Fibroblast of pulmonary artery (primary cell): ENCODE measurements around the gene NPRL2.
A peak's percentile ranks its signal among the peaks of the same experiment; 100 is the strongest.

Experiments used
- DNase-seq: peaks from one replicate; pipeline ENCODE4 v3.0.0-alpha.2; 2010; ENCODE audit warnings: low read depth
- H3K4me3 ChIP-seq: replicated peaks from 2 replicates; pipeline ENCODE4 v1.5.1; 2011; ENCODE audit warnings: low read depth, mild to moderate bottlenecking, control low read depth, low read length, moderate library complexity
- CTCF ChIP-seq: IDR thresholded peaks from 2 replicates; pipeline ENCODE4 v1.5.1; 2011; ENCODE audit warnings: mild to moderate bottlenecking, control low read depth, low read length, inconsistent platforms; ENCODE audit errors: missing control alignments

The NPRL2 gene

GRCh38 chr3:50327129-50327528 is 23.4 kb downstream of the NPRL2 start:
- no peak for DNase-seq
- H3K4me3 ChIP-seq = peak overlapping the region; percentile 88
- TF ChIP-seq CTCF = no peak

DNA sequence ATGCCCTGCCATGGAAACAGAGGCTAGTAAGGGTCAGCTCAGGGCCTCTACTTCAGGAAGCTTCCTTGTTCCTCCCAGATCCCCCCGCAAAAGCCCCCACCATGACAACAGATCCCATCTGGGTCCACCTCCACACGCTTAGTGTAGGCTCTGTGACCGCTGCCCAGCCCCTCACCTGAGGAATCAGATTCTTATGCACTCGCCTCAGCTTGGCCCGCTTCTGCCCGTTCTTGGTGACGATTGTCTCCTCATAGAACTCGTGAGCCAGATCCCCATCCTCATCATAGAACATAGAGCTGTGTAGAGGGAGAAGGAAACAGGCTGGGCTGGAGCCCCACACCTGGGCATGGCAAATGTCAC is 24.4 kb downstream of the NPRL2 start:
- H3K4me3 ChIP-seq = no peak overlapping the region
- no peak for DNase-seq
- TF ChIP-seq CTCF = no peak

DNA sequence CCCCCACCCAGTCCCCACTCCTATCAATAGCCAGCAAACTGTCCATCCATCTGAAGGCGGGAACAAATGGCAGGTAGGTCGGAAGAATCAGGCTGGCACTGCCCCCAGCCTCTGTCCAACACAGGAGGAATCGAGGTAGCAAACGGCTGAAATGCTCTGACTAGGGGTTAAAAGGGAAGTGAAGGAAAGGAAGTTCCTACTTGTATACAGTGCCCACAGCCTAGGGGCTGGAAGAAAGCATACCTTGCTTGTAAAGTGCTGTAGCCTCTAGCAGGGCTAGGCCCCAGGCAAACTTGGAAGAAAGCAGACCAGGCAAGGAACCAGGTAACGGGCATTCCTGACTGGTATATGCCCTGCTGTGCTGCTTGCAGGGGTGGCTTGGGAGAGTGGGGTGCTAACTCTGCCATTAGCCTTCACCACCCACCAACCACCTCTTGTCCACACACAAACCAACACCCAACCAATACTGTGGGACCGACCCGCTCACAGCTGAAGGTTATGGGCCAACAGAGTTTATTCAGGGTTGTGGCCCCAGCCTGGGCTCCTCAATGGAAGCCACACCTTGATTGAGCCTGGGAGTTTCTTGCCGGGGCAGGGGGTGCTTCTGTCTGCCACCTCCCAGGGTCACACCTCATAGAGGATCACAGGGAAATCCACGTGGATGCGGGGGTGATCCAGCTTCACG is 24.9 kb downstream of the NPRL2 start:
- no peak for TF ChIP-seq CTCF
- no peak overlapping the region for H3K4me3 ChIP-seq
- DNase-seq = no peak

DNA sequence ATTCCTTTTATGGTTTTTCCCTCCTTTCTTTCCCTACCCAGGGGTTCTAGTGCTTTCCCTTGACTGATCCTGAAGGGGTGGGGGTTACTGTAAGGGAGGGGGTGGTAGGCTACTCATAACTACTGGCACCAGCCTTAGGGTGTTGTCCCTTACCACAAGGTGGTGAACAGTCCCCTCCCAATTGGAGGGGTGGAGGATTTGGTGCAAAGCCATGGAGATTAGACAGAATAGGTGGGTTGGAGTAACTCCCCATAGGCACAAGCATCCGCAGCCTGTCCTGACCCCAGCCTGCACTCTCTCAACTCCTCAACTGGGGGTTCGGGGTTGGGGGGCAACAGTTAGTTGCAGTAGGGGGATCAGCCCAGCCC is 25.5 kb downstream of the NPRL2 start:
- no peak for DNase-seq
- H3K4me3 ChIP-seq = no peak overlapping the region
- no peak for TF ChIP-seq CTCF

GRCh38 chr3:50324351-50325112 is 26.0 kb downstream of the NPRL2 start:
- no peak overlapping the region for H3K4me3 ChIP-seq
- peak; percentile 73 for DNase-seq
- peak; percentile 89 for TF ChIP-seq CTCF

GRCh38 chr3:50323614-50324199 is 26.9 kb downstream of the NPRL2 start:
- H3K4me3 ChIP-seq = no peak overlapping the region
- TF ChIP-seq CTCF = no peak

More at GRCh38 chr3:50323614-50324199, 26.9 kb downstream of the NPRL2 start:
- DNase-seq = no peak
